ENCODE results near the gene HIGD1A.

Gene HIGD1A

DNA sequence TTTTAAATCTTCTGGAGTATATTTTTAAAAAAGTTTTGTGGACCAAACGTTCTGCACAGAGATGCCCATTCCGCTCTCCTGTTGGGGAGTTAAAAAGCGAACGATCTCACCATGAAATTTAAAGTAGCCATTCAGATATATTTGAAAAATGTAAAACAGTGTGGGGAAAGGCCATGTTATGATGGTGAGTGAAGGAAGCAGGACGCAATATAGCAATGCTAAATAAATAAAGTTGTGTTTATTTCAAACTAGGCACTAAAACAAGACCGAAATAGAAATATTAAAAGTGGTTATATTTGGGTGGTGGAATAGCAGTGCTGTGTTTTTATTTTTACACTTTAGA, 30.9 kb downstream of the HIGD1A start:
- Histone ChIP-seq H3K79me2 (ENCODE audit: control insufficient read depth, low read length) (no peaks in the 10 kb centered on the region), H3K4me3 (ENCODE audit: low read length) (peak overlapping the region; percentile 77), H3K9me2 (replicated peaks; ENCODE audit: control insufficient read depth, low read length) (no peaks in the 10 kb centered on the region), H3K4me1 (ENCODE audit: control insufficient read depth, low read length) (peaks cover 7% of the 10 kb centered on the region), H3F3A (ENCODE audit: control insufficient read depth, insufficient read depth) (peaks cover 6% of the 10 kb centered on the region; the same call in 1 of the 2 replicates), H3K27ac (ENCODE audit: low read depth, low read length) (no peak overlapping the region; the same call in 1 of the 2 replicates), H3K9me3 (ENCODE audit: control insufficient read depth, insufficient read depth, low read length) (no peaks in the 10 kb centered on the region), H3K27me3 (ENCODE audit: control insufficient read depth, low read length) (no peaks in the 10 kb centered on the region), H4K20me1 (ENCODE audit: control insufficient read depth, insufficient read depth, low read depth, low read length) (no peaks in the 10 kb centered on the region), H3K36me3 (ENCODE audit: control insufficient read depth, low read length) (no peaks in the 10 kb centered on the region), H3K4me2 (ENCODE audit: low read length) (peak overlapping the region; percentile 91)
- TF ChIP-seq EZH2phosphoT487 (IDR thresholded peaks at IDR 0.05; ENCODE audit: borderline replicate concordance, low read length) = no peak
- TF ChIP-seq, protein P1, sequence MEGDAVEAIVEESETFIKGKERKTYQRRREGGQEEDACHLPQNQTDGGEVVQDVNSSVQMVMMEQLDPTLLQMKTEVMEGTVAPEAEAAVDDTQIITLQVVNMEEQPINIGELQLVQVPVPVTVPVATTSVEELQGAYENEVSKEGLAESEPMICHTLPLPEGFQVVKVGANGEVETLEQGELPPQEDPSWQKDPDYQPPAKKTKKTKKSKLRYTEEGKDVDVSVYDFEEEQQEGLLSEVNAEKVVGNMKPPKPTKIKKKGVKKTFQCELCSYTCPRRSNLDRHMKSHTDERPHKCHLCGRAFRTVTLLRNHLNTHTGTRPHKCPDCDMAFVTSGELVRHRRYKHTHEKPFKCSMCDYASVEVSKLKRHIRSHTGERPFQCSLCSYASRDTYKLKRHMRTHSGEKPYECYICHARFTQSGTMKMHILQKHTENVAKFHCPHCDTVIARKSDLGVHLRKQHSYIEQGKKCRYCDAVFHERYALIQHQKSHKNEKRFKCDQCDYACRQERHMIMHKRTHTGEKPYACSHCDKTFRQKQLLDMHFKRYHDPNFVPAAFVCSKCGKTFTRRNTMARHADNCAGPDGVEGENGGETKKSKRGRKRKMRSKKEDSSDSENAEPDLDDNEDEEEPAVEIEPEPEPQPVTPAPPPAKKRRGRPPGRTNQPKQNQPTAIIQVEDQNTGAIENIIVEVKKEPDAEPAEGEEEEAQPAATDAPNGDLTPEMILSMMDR (IDR thresholded peaks at IDR 0.05; ENCODE audit: low read depth, low read length, poor library complexity, severe bottlenecking) = no peak

DNA sequence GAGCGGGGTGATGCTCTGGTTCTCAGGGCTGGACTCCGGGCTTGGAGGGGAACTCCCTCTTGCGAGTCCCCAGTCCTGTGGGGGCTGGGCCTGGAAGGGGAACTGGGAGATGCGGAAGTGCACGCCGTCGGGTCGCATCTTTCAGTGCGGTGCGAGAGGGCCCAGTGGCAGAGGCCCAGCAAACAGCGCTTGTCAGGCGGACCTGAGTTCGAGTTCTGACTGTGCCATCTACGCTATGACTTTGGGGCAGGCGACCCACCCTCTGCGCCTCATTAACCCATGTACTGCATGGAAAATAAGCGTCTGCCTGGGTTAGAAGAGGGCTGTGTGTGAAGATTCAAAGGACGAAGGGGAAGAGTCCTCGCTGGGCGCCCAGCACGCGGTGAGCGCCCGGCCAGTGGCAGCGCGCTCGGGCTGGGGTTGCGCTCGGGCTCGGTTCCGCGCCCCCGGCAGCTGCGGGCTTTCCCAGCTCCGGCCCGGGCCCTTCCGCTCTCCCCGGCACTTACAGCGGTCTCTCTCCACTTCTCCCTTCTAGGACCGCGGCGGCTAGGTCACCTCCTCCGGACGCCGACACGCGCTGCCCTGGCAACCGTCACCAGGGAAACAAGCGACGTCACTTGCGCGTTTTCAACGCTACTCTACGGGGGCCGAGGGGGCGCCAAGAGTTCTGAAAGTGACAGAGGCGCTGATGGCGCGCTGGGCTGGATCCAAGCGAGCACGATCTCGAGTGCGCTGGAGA, 31.5 kb downstream of the HIGD1A start, which contains the start of gene CCDC13:
TSS of gene CCDC13 (minus strand) at position 584 of the 739 bp plus-strand sequence. CDS start 14,908 bp downstream, outside the sequence.
- no peaks in the 10 kb centered on the region for H3K9me2 ChIP-seq (replicated peaks; ENCODE audit: control insufficient read depth, low read length)
- peak within 1 kb of the TSS; percentile 91 for H3K4me2 ChIP-seq (ENCODE audit: low read length)
- H3K27ac ChIP-seq (ENCODE audit: low read depth, low read length) = no peak within 1 kb of the TSS; the same call in 1 of the 2 replicates
- TF ChIP-seq EZH2phosphoT487 (IDR thresholded peaks at IDR 0.05; ENCODE audit: borderline replicate concordance, low read length) = no peak
- TF ChIP-seq, protein P1 (IDR thresholded peaks at IDR 0.05; ENCODE audit: low read depth, low read length, poor library complexity, severe bottlenecking) = no peak
- H3K36me3 ChIP-seq (ENCODE audit: control insufficient read depth, low read length) = no peaks in the 10 kb centered on the region
- H3K4me3 ChIP-seq (ENCODE audit: low read length) = peak within 1 kb of the TSS; percentile 77
- H3F3A ChIP-seq (ENCODE audit: control insufficient read depth, insufficient read depth) = peaks cover 6% of the 10 kb centered on the region; the same call in 1 of the 2 replicates
- H3K9me3 ChIP-seq (ENCODE audit: control insufficient read depth, insufficient read depth, low read length) = no peaks in the 10 kb centered on the region
- no peaks in the 10 kb centered on the region for H4K20me1 ChIP-seq (ENCODE audit: control insufficient read depth, insufficient read depth, low read depth, low read length)
- H3K79me2 ChIP-seq (ENCODE audit: control insufficient read depth, low read length) = no peaks in the 10 kb centered on the region
- peaks cover 7% of the 10 kb centered on the region for H3K4me1 ChIP-seq (ENCODE audit: control insufficient read depth, low read length)
- no peaks in the 10 kb centered on the region for H3K27me3 ChIP-seq (ENCODE audit: control insufficient read depth, low read length)

DNA sequence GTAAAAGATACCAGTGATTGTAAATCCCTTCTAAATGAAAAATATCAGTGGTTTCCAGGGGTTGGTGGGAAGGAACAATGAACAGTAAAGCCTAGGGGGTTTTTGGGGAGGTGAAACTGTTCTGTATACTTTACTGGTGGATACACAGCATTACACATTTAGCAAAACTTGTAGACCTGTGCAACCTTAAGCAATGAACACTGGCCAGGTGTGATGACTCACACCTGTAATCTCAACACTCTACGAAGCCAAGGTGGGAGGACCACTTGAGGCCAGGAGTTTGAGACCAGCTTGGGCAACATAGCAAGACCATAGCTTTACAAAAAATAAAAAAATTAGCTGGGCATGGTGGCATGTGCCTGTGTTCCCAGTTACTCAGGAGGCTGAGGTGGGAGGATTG, 33.0 kb downstream of the HIGD1A start:
- Histone ChIP-seq H3K79me2 (ENCODE audit: control insufficient read depth, low read length) (no peaks in the 10 kb centered on the region), H3K36me3 (ENCODE audit: control insufficient read depth, low read length) (no peaks in the 10 kb centered on the region), H3K4me2 (ENCODE audit: low read length) (no peak overlapping the region), H3F3A (ENCODE audit: control insufficient read depth, insufficient read depth) (peaks cover 3% of the 10 kb centered on the region; the same call in 1 of the 2 replicates), H3K9me2 (replicated peaks; ENCODE audit: control insufficient read depth, low read length) (no peaks in the 10 kb centered on the region), H3K4me1 (ENCODE audit: control insufficient read depth, low read length) (peaks cover 7% of the 10 kb centered on the region), H3K27me3 (ENCODE audit: control insufficient read depth, low read length) (no peaks in the 10 kb centered on the region), H3K9me3 (ENCODE audit: control insufficient read depth, insufficient read depth, low read length) (no peaks in the 10 kb centered on the region), H4K20me1 (ENCODE audit: control insufficient read depth, insufficient read depth, low read depth, low read length) (no peaks in the 10 kb centered on the region), H3K27ac (ENCODE audit: low read depth, low read length) (no peak overlapping the region), H3K4me3 (ENCODE audit: low read length) (no peak overlapping the region)
- TF ChIP-seq, protein P1 (IDR thresholded peaks at IDR 0.05; ENCODE audit: low read depth, low read length, poor library complexity, severe bottlenecking) = no peak
- no peak for TF ChIP-seq EZH2phosphoT487 (IDR thresholded peaks at IDR 0.05; ENCODE audit: borderline replicate concordance, low read length)
